Measurements from ENCODE around the gene THRB.

The THRB gene

GRCh38 chr3:24342275-24342674 lies 152.4 kb downstream of the THRB start:
- no peak for DNase-seq

DNA sequence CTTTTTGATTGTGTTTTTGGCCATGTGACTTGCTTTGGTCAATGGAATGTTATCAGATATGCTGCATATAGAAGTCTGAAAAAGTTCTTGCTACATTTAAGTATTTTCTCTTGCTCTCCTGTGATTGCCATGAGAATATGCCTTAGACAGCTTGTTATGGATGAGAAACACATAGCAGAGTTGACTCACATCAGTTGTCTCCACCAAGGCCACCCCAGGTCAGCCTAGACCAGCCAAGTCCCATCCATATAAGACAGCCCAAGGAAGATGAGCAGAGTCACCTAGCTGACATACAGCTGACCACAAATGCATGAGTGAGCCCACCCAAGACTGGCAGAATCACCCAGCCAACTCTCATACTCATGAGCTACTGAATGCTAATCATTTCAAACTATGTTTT lies 153.0 kb downstream of the THRB start:
- DNase-seq: no peak

GRCh38 chr3:24340966-24341365 lies 153.7 kb downstream of the THRB start:
- DNase-seq: no peak

DNA sequence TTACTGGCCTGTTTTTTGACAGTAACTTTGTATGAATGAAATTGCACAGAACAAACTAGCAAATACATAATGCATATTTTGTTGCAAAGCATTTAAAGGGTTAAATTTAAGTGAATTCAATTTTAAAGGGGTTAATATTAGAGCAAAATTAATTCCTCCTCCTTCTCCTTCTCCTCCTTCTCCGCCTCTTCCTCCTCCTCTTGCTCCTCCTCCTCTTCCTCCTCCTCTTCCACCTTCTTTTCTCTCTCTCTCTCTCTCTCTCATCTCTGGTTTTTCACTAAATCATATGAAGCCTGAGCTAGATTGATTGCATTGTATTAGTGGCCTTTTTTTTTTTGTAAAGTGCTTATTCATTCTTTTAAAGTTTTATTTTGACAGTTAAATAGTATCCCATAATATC lies 154.5 kb downstream of the THRB start:
- no peak for DNase-seq

DNA sequence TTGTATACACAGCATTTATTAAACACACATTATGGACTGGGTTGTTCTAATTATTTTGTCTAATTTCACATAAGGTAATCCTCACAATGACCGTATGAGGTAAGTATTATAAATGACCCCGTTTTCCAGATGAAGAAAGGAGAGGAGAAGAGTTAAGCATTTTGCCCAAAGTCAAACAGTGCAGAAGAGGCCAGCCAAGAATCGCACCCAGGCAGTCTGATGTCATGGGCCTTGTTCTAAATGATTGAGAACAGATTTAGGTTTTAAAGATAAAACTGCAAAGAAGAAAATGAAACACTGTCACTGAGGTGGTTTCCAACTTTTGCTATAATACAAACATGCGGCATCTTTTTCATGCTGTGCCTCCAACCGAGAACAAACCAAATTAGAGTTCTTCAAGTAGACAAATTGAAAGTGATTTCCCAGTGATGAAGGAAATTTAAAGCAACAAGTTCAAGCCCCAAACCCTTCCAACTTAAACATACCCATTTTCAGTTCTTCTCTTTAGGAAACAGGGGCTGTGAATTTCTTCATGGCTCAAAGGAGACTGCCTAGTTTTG lies 155.3 kb downstream of the THRB start:
- DNase-seq: no peak

GRCh38 chr3:24338409-24339130 lies 156.1 kb downstream of the THRB start:
- no peak for DNase-seq

DNA sequence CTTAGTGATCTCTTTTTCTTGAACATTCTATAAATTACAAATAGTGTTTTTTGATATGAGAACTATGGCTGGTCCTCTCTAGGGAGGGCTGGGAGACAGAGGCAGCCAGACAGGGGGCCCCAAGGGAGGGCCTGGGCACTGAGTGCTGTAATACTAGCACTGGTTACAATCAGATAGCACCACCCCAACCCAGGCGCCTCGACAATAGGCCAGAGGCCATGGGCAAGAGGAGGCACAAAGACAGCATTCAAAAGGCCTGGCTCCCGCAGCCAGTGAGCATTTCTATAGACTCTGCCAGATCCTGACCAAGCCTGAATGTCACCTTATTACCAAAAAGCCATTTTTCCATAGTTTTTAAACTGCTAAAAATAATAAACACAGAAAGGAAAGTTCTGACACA lies 158.5 kb downstream of the THRB start:
- DNase-seq: no peak

DNA sequence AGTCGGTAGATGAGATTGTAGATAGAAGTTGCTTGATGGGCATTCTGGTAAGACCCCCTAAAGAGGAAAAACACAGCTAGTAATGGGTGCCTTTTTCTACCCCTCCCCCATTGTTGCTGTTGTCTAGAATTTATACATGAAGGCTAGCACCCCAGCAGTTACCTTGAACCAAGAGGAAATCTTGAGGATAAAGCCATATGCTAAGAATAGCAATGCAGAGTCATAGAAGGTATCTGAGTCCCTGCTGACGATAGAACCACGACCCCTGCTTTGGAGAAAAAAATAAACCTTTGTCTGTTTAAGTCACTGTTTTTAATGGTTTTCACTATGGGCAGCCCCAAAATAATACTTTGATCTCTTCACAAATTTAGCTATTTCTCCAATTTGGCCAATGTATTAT lies 162.6 kb downstream of the THRB start:
- DNase-seq: no peak

DNA sequence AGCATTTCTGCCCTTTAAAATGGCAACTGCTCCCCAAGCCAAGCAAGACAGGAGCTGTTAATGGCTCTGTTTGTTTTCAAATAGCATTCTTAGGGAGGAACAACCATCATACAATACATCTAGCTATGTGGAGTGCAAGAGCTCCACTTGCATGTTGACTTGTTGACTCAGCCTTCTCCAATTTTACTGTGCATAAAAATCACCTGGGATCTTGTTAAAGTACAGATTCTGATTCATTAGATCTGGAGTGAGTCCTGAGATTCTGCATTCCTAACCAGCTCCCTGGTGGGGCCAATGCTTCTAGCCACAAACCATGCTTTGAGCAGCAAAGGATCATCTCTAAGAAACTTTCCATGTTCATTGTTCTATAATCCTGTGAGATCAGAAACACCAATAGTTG lies 171.4 kb downstream of the THRB start:
- no peak for DNase-seq

GRCh38 chr3:24320601-24321000 lies 174.0 kb downstream of the THRB start:
- DNase-seq: no peak

- DNase-seq: no peak
These were observed 175.9 kb downstream of the THRB start for GRCh38 chr3:24318677-24319287.

DNA sequence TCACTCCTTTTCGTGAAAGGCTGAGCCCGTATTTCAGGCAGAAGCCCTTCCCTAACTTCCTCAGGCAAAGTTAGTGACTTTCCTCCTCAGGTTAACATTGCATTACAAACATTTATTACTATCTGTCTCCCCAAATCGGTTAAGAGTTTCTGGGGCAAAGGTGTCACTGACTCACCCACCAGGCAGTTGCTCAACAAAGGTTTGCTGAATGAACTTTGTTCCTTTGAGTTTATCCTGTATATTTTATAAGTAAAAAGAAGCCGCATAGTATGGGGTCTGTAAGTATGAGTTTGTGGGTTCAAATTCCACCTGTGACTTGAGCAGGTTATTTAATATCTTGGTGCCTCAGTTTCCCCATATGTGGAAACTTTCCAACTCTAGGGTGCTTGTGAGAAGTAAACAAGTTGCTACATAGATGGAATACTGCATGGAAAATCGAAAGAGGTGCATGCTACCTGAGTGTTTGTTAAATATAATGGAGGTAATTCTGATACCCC lies 177.7 kb downstream of the THRB start:
- no peak for DNase-seq

- no peak for DNase-seq
These were observed 178.7 kb downstream of the THRB start for GRCh38 chr3:24315971-24316370.

GRCh38 chr3:24315356-24315755 lies 179.3 kb downstream of the THRB start:
- no peak for DNase-seq

DNA sequence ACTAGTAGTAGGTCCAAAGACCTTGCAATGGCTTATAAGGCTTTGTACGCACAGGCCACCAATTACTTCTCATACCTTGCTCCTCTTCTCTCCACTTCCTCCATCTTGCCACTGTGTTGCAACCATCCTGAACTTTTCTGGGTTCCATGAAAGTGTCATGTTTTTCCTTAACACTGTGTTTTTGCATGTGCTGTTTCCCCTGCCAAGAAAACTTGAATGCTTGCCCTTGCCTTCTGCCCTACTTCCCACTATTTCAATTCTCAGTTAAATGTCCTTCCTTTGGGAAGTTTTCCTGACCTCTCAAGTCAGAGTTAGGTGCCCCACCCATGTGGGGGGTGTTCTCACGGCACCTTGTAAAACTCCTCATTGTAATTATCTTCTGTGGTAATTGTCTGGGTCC lies 182.8 kb downstream of the THRB start:
- DNase-seq: no peak

- no peak for DNase-seq
These were observed 183.8 kb downstream of the THRB start for GRCh38 chr3:24310887-24311286.

DNA sequence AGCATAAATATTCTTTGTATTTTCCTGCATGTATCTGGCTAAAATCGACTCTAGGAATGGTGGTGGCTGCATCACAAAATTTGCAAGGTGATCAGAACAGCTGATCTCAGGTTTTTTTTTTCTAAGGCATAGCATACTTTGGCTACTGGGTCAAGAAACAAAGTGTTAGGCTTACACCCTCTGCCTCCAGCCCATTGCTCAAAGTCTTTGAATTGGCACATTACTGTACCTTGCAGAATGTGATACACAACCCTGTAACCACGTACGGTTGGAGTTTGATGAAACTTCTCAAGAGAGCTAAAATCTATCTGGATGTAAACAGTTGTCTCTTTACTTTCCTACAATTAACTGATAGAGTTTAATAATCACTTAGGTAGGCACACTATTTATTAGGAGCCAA lies 188.1 kb downstream of the THRB start:
- no peak for DNase-seq

DNA sequence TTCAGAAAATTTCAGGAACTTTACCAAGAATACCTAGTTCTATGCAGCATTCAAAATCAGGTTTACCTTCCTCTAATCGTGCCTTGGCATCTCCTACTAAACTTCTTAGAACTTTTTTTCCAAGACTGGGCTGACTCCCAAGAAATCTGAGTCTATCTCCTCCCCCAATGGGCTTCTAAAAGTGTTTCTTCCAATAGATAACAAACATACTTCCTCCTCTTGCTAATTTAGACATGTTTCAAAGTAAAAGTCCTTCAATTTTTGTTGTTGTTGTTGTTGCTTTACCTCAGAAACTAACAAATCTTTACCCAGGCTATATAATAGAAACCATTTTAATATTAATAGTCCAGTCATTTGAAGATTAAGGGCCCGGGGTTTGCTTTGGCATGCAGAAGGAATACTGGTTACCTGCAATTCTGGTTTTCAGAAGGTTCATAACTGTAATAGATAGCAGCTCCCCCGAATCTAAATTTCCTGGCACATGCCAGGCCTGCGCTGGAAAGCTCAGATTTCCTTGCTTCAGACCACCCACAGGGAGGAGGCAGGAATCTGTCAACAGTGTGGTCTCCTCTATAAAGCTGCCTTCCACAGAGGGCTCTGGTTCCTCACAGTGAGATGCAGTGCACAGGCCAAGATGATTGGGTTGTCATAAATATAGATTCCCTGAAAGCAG lies 188.7 kb downstream of the THRB start:
- DNase-seq: no peak

GRCh38 chr3:24303057-24303754 lies 191.4 kb downstream of the THRB start:
- no peak for DNase-seq

DNA sequence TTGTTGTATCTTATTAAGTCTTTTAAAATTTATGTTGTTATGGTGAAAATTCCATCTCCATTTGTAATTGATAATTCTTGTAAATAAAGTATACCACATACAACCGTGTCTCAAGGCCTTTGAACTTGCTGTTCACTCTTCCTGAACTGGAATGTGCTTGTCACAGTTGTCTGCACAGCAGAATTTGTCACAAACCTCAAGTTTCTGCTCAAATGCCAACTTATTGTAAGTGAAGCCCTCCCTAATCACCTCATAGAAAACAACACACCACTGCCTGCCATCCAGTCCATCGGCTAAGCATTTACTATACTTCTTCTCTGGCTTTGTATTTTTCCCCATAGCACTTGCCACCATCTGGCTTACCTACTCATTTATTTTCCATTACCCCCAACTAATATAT lies 192.3 kb downstream of the THRB start:
- no peak for DNase-seq

GRCh38 chr3:24300949-24301348 lies 193.7 kb downstream of the THRB start:
- DNase-seq: no peak

DNA sequence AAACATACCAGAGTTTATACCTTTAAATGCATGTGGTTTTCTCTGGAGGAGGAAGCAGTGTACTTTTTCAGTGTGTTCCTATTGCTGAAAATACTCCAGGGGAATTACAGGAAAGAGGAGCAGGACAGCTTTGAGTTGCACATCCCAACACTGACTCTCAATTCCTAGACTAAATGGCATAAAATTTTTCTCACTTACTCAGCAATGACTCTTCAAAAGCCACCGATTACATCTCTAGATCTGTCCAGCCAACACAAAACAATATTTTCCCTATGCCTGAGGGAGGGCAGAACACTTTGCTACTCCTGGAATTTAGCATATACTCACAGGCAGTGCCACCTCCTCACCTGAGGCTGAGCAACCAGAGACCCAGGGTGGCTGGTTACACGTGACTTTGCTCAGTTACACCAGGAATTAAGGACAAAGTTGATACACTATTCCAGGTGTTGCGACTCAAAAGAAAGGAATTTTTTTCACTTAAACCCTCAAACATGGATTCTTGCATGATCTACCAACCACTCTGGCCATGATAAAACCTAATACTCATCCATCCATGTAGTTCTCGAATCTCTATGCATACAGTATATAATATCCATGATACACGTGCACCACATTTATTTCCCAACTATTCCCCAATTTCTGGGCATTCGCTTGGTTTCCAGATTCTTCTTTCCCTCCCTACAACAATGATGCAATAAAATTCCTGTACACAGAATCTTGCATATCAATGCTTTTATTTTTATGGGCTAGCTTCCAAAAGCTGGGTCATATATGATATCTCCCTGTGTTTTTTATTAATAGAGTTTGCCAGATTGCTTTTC lies 194.6 kb downstream of the THRB start:
- no peak for DNase-seq

All from NCI-H524 treated with DMSO at 0.1 percent for 48 hours (cell line).